Thyroid gland (tissue), 4 donors: Measurements from ENCODE around the gene BZW2.

Experiments
- POLR2A ChIP-seq, 2 donors: fragments of 450-650 bp; IDR thresholded peaks; one replicate each; pipeline ENCODE4 v1.6.1; 2017; ENCODE audit warnings: antibody characterized with exemption in 2 of 2, mild to moderate bottlenecking in 2 of 2, moderate library complexity in 1 of 2
- TF ChIP-seq, protein P1 (sequence below), 6 experiments: fragments of 200-600 bp in 3 of 6; fragments of 450-650 bp in 3 of 6; sonication (generic) in 3 of 6; IDR thresholded peaks; one replicate each; pipeline ENCODE4 v1.5.1; 2016 to 2019; ENCODE audit warnings: antibody characterized with exemption in 6 of 6, mild to moderate bottlenecking in 2 of 6, inconsistent platforms in 1 of 6, moderate library complexity in 1 of 6

- TF ChIP-seq, protein P1, sequence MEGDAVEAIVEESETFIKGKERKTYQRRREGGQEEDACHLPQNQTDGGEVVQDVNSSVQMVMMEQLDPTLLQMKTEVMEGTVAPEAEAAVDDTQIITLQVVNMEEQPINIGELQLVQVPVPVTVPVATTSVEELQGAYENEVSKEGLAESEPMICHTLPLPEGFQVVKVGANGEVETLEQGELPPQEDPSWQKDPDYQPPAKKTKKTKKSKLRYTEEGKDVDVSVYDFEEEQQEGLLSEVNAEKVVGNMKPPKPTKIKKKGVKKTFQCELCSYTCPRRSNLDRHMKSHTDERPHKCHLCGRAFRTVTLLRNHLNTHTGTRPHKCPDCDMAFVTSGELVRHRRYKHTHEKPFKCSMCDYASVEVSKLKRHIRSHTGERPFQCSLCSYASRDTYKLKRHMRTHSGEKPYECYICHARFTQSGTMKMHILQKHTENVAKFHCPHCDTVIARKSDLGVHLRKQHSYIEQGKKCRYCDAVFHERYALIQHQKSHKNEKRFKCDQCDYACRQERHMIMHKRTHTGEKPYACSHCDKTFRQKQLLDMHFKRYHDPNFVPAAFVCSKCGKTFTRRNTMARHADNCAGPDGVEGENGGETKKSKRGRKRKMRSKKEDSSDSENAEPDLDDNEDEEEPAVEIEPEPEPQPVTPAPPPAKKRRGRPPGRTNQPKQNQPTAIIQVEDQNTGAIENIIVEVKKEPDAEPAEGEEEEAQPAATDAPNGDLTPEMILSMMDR (IDR thresholded peaks at IDR 0.05) = no peak
- TF ChIP-seq POLR2A (IDR thresholded peaks at IDR 0.05) = no peak
These were observed 94.6 kb downstream of the BZW2 start for GRCh38 chr7:16740623-16740953.
